Measurements from ENCODE around the gene SH2B3. TPM values are rescaled to one million over a fixed set of nuclear protein-coding genes. Genes with fewer than 3 reads are reported as not detected.

The SH2B3 gene
- total and polyA plus RNA-seq, 2 of the 13 experiments (the other 11 are each of a cell fraction or from before 2014, with no cell fraction given) = 6.8 to 6.9 TPM

DNA sequence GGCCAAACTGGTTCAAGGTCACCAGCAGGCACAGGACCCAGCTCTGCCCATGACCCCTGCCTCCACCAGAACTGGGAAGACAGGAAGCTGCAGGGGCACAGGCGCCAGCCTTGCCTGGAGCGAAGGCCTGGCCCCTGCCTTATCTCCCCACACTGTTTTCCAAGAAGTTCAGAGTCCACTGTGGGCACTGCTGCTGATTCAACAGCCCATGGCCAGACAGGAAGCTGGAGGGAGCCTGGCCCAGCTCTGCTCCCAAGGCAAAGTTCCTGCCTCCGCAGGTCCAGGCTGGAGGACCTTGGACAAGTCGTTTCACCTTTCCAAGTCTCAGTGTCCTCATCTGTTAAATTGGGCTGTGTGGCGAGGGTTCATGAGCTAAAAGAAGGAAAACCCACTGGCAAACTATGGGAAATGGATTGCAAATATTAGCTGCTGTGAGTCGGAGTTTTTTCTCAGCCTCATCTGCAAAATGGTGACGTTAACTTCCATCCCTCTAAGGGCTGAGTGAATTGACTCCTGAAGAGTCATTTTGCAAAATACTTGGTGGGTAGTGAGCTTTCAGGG lies 38.0 kb upstream of the SH2B3 start (continued):
- TF ChIP-seq RBM39 (IDR thresholded peaks at IDR 0.05; ENCODE audit: low read depth, low read length, poor library complexity, severe bottlenecking) (no peak), ZNF570 (CRISPR knock-in tag; IDR thresholded peaks at IDR 0.05; ENCODE audit: borderline replicate concordance) (no peak), MAZ (IDR thresholded peaks at IDR 0.05; ENCODE audit: borderline replicate concordance, low read depth, low read length) (0 out of 2 replicates have a peak, but pooled peaks have one; percentile 30), MAZ (CRISPR knock-in tag; IDR thresholded peaks at IDR 0.05; ENCODE audit: low read depth) (peak; percentile 79), ZNF883 (CRISPR knock-in tag; IDR thresholded peaks at IDR 0.05; ENCODE audit: not compliant biosample characterization) (no peak), ZNF839 (CRISPR knock-in tag; IDR thresholded peaks at IDR 0.05; ENCODE audit: borderline replicate concordance) (no peak), SP5 (CRISPR knock-in tag; IDR thresholded peaks at IDR 0.05; ENCODE audit: borderline replicate concordance, low read depth) (peak; percentile 47; the same call in 1 of the 2 replicates), ZNF264 (CRISPR knock-in tag; IDR thresholded peaks at IDR 0.05) (peak; percentile 96), ZNF256 (CRISPR knock-in tag; conservative IDR thresholded peaks at IDR 0.05) (no peak), SMYD3 (CRISPR knock-in tag; IDR thresholded peaks at IDR 0.05) (no peak), ZNF562 (CRISPR knock-in tag; IDR thresholded peaks at IDR 0.05; ENCODE audit: borderline replicate concordance) (no peak), THYN1 (CRISPR knock-in tag; IDR thresholded peaks at IDR 0.05; ENCODE audit: borderline replicate concordance, low read depth) (no peak), CENPX (CRISPR knock-in tag; IDR thresholded peaks at IDR 0.05) (no peak), ZNF564 (CRISPR knock-in tag; IDR thresholded peaks at IDR 0.05) (peak; percentile 53; the same call in 1 of the 2 replicates), SOX13 (IDR thresholded peaks at IDR 0.05) (peak; percentile 63; the same call in 1 of the 2 replicates), SOX13 (CRISPR knock-in tag; conservative IDR thresholded peaks at IDR 0.05 in 1 of 2, IDR thresholded peaks at IDR 0.05 in 1 of 2) (peak in 1 of 2 experiments; percentile 83; a peak in 2 of 4 replicates)
- TF ChIP-seq, protein P1, sequence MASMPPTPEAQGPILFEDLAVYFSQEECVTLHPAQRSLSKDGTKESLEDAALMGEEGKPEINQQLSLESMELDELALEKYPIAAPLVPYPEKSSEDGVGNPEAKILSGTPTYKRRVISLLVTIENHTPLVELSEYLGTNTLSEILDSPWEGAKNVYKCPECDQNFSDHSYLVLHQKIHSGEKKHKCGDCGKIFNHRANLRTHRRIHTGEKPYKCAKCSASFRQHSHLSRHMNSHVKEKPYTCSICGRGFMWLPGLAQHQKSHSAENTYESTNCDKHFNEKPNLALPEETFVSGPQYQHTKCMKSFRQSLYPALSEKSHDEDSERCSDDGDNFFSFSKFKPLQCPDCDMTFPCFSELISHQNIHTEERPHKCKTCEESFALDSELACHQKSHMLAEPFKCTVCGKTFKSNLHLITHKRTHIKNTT (CRISPR knock-in tag; IDR thresholded peaks at IDR 0.05) = no peak
- TF ChIP-seq, protein P2, sequence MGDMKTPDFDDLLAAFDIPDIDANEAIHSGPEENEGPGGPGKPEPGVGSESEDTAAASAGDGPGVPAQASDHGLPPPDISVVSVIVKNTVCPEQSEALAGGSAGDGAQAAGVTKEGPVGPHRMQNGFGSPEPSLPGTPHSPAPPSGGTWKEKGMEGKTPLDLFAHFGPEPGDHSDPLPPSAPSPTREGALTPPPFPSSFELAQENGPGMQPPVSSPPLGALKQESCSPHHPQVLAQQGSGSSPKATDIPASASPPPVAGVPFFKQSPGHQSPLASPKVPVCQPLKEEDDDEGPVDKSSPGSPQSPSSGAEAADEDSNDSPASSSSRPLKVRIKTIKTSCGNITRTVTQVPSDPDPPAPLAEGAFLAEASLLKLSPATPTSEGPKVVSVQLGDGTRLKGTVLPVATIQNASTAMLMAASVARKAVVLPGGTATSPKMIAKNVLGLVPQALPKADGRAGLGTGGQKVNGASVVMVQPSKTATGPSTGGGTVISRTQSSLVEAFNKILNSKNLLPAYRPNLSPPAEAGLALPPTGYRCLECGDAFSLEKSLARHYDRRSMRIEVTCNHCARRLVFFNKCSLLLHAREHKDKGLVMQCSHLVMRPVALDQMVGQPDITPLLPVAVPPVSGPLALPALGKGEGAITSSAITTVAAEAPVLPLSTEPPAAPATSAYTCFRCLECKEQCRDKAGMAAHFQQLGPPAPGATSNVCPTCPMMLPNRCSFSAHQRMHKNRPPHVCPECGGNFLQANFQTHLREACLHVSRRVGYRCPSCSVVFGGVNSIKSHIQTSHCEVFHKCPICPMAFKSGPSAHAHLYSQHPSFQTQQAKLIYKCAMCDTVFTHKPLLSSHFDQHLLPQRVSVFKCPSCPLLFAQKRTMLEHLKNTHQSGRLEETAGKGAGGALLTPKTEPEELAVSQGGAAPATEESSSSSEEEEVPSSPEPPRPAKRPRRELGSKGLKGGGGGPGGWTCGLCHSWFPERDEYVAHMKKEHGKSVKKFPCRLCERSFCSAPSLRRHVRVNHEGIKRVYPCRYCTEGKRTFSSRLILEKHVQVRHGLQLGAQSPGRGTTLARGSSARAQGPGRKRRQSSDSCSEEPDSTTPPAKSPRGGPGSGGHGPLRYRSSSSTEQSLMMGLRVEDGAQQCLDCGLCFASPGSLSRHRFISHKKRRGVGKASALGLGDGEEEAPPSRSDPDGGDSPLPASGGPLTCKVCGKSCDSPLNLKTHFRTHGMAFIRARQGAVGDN (CRISPR knock-in tag; IDR thresholded peaks at IDR 0.05) = peak; percentile 94
- TF ChIP-seq, protein P3, sequence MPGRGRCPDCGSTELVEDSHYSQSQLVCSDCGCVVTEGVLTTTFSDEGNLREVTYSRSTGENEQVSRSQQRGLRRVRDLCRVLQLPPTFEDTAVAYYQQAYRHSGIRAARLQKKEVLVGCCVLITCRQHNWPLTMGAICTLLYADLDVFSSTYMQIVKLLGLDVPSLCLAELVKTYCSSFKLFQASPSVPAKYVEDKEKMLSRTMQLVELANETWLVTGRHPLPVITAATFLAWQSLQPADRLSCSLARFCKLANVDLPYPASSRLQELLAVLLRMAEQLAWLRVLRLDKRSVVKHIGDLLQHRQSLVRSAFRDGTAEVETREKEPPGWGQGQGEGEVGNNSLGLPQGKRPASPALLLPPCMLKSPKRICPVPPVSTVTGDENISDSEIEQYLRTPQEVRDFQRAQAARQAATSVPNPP (CRISPR knock-in tag; IDR thresholded peaks at IDR 0.05) = no peak
- TF ChIP-seq, protein P4, sequence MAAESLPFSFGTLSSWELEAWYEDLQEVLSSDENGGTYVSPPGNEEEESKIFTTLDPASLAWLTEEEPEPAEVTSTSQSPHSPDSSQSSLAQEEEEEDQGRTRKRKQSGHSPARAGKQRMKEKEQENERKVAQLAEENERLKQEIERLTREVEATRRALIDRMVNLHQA (CRISPR knock-in tag; IDR thresholded peaks at IDR 0.05) = no peak
- TF ChIP-seq, protein P5, sequence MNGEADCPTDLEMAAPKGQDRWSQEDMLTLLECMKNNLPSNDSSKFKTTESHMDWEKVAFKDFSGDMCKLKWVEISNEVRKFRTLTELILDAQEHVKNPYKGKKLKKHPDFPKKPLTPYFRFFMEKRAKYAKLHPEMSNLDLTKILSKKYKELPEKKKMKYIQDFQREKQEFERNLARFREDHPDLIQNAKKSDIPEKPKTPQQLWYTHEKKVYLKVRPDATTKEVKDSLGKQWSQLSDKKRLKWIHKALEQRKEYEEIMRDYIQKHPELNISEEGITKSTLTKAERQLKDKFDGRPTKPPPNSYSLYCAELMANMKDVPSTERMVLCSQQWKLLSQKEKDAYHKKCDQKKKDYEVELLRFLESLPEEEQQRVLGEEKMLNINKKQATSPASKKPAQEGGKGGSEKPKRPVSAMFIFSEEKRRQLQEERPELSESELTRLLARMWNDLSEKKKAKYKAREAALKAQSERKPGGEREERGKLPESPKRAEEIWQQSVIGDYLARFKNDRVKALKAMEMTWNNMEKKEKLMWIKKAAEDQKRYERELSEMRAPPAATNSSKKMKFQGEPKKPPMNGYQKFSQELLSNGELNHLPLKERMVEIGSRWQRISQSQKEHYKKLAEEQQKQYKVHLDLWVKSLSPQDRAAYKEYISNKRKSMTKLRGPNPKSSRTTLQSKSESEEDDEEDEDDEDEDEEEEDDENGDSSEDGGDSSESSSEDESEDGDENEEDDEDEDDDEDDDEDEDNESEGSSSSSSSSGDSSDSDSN (CRISPR knock-in tag; IDR thresholded peaks at IDR 0.05) = peak; percentile 85

Measured in HepG2 (cell line).